Forelimb muscle (tissue), 1 donor: ENCODE data around the gene FBLN2. TPM values are rescaled to one million over a fixed set of nuclear protein-coding genes. Genes with fewer than 3 reads are reported as not detected.
"Not testable (repeated sequence)": the region's sequence is repeated elsewhere in the genome, so short reads cannot be mapped to it uniquely, and the experiment has no call there.

ENCODE experiments used
- DNase-seq: peaks from one replicate; pipeline ENCODE4 v3.0.0-alpha.2; 2013; ENCODE audit warnings: low read depth
- polyA plus RNA-seq: library from polyadenylated mRNA; unstranded; fragments of 120-200 nt; gene quantifications from one replicate; pipeline ENCODE4 v1.2.1, GENCODE V29; 2013; ENCODE audit not compliant: insufficient read length

FBLN2 gene
- 35.1 TPM for polyA plus RNA-seq

DNA sequence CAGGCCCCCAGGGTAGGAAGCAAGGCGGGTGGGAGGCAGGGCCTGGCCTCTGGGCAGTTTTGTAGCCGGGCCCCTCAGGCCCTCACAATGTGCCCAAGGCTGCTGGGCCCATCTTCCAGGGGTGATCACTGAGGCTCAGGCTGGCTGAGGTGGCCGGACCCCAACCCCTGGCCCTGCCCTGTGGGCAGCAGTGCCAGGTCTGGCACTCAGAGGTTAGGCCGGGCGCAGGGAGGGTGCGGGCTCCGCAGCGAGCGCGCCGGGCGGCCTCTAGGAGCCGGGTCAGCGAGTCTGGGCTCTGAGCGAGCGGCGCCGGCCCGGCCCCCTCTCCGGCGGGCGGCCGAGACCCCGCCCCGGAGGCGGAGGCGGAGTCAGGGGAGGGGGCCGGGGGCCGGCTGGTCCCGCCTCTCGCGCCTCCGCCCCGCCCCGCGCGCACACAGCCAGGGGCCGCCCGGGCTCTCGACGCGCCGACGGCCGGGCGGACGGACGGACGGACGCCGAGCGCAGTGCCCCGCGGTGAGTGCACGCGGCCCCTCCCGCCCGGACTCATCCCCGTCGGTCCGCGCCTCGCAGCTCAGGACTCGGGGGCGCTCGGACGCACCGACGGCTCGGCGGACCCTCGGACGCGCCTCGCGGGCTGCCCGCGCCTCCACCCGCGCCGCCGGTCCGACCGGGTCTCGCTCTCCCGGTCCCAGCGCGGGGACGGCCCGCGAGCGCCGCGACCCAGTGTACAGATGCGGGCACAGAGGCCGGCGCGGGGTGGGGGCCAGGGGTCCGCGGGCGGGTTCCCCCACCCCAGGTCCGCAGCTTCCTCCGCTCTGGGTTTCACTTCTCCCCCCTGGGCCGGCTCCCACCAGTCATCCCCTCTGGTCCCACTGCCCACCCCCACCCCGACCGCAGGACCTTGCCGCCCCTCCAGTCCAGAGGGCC lies at the start of gene FBLN2:
FBLN2 (plus strand) TSS at position 430 of the 927 bp plus-strand sequence. CDS start 21,231 bp downstream, outside the sequence.
- DNase-seq, result no peak

GRCh38 chr3:13499246-13499645 lies 49.7 kb upstream of the FBLN2 start:
- not testable (repeated sequence) for DNase-seq

DNA sequence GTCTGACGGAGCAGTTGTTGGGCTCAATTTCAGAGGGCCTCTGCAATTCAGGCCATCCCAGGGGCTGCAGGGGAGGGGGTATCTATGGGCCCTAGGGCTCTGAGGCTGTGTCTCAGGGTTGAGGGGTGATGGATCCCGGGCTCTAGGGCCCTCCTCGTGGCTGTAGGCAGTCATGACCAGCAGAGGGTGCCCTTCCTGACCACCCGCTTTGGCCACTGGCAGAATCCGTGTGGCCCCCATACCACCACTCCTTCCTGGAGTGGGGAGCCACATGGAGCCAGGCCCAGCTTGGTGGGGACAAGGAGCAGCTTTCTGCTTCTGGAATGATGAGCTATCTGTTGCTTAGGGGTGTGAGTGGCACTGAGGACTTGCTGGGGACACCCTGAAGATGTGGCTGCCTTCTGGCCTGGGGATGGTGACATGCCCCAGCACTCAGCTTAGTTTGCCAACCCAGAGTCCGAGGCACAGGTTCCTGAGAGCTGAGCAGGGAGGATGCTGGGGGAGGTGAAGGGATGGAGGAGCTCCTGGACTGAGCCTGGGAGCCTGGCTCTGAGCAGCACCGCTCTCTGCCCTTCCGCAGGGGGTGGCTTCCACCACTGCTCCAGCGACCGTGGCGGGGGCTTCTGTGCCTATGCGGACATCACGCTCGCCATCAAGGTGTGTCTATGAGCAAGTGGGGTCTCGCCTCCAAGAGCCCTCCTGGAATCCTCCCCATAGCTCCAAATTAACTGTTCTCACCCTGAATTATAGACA lies 48.6 kb upstream of the FBLN2 start:
- no peak for DNase-seq

- DNase-seq, result no peak
Observed at GRCh38 chr3:13501056-13501455, 47.9 kb upstream of the FBLN2 start.

DNA sequence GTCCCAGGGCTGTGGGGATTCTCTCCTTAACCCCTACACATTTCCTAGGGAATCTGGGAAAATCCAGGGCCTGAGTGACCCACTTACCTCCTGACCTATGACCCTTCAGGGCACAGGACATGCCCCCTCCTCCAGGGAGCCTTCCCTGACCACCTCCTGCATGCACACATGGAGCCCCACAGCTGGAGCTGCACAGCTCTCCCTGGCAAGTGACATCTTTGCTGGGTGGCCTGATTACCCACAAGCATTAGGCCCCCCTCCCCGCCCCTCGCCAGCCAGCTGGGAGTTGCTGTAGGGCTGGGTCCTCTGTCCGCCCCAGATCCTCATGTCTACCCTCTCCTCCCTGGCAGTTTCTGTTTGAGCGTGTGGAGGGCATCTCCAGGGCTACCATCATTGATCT lies 47.4 kb upstream of the FBLN2 start:
- no peak for DNase-seq

DNA sequence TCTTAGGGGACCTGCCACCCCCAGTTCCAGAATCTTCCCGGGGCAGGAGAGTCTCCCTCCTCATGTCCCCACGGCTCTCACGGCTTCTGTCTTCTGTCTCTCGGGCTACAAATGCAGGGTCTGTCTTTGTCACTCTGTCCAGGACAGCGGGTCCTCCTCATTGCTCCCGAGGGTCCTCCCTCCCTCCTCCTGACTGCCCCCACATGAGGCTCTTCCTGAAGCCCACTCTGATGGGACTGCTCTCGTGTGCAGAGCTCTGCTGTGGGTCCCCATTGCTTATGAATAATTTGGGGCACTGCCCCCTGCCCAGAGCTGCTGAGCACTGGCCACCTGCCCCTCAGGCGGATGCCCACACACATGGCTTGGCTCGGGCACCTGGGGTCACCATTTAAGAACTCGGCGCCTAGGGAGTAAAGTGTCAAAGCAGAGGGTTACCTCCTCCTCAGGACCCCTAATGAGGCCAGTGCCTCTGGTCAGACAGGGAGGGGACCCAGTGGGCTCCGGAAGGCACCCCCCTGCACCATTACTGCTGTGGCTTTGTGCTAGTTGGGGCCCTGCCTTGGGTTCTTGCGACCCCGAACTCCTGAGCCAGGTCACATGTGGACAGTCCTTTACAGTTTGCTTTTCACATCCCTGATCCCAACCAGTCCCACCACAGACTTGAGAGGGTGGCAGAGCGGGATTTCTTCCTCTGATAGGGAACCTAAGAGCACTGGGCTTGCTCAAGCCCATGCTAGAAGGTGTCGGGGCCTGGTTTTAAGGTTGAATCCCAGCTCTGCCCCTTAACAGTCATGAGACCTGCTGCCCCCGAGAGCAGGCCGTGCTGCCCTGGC lies 46.8 kb upstream of the FBLN2 start:
- DNase-seq, result no peak

GRCh38 chr3:13502791-13503060 lies 46.2 kb upstream of the FBLN2 start:
- DNase-seq, result no peak

GRCh38 chr3:13504161-13504831 lies 44.6 kb upstream of the FBLN2 start:
- no peak for DNase-seq

DNA sequence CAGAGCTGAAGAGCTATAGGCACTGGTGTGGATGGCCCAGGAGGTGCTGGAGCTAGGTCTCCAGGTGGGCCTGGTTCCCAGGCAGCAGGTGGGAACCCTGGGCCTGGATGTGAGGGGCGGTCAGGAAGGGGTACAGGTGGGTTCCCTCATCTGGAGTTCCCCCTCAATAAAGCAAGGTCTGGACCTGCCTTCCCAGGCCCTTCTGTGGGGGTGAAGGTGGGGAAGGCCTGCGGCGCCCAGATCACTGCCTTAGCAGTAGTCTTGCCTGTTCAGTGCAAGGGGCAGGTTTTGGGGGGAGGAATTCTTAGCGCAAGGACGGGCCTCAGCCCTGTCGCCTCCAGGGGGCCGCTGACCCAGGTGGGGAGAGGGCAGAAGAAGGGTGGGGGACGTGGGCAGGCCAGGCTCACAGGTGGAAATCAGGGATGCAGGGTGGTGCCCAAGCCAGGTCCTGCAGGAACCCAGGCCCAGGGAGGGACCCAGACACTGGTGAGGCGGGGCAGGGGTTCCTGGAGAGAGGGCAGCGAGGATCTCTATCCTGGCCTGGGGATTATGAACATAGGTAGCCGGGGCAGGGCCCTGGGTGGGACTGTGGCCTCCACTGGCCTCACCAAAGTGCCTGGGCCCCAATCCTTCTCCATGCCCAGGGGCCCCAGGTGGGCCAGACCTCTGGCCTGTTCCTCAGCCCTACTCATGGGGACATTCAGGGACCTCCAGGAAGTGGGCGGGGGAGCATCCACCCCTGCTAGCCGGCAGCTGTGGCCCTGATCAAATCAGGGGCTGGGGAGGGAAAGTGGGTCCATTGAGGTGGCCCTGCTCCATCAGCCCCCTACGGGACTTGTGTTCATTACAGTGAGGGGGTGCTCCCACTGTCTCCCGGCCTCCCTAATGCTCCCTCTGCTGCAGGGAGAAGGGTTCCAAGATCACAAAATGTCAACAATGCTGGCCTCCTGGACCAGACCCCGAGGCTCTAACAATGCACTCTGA lies 43.5 kb upstream of the FBLN2 start:
- DNase-seq, result no peak

DNA sequence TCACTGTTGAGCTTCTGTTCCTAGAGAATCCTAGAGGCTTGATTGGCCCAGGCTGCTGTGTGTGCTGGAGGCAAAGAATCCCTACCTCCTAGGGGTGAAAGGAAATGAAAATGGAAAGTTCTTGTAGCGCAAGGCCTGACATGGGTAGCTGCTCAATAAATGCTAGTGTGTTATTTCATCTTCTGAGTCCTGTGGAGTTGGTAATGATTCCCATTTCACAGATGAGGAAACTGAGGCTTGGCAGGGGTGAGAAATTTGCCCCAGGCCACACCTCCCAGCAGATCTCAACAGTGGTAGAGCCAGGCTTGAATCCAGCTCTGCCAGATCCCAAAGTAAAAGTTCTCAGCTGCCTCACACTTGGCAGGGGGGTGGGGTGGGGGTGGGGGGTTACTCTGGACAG lies 42.7 kb upstream of the FBLN2 start:
- DNase-seq, result no peak

DNA sequence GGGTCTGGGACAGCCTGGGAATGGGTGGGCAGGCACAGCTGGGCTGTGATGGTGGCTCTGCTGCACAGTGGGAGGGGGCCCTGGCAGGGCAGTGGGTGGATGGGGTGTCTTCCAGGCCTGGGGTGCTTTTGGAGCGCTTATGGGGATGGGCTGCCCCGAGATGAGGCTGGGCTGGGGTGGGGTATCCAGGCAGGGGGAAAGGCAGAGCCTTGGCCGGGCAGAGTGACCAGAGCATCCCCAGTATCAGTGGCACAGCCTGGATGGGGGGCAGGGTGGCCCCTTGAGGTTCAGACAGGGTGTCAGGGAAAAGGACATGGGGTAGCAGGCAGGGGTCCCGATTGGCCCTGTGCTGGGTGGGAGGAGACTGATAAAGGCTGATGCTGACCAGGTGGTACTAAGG lies 42.2 kb upstream of the FBLN2 start:
- DNase-seq, result no peak

DNA sequence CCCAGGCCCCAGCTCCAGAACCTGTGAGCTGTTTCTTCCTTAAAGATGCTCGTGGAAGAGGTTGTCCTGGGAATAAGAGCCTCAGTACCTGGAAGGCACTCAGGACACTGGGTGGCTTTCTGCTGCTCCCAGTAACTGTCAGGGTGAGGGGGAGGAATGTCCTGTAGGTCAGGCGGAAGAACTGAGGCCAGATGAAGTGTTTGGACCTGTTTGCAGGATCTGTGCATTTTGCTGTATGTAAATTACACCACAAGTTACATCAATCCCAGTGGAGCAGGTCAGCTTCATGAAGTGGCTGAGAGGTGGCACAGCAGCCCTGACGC lies 41.7 kb upstream of the FBLN2 start:
- no peak for DNase-seq

- DNase-seq, result no peak
Observed at GRCh38 chr3:13507570-13508339, 41.2 kb upstream of the FBLN2 start.

- no peak for DNase-seq
Observed at GRCh38 chr3:13508496-13508895, 40.4 kb upstream of the FBLN2 start.

GRCh38 chr3:13509059-13509815 lies 39.7 kb upstream of the FBLN2 start:
- no peak for DNase-seq

- no peak for DNase-seq
Observed at GRCh38 chr3:13509816-13510192, 39.1 kb upstream of the FBLN2 start.

DNA sequence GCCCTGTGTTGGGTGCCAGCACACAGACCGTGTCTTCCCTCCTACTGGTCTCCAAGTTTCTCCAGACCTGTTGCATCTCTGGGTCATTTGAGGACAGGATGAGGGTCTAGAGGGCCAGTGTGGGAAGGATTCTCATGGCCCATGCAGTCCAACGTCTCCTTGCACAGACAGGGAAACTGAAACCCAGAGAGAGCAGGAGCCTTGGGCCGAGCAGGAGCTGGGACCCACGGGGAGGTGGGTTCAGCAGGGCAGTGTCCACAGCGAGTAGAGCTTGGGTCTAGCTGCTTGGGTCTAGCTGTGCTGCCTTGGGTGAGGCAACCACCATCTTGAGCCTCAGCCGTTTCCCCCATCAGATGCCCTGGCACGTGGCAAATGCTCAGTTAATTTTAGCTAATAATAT lies 36.5 kb upstream of the FBLN2 start:
- DNase-seq, result no peak

GRCh38 chr3:13513051-13513912 lies 35.6 kb upstream of the FBLN2 start:
- no peak for DNase-seq
